RWPE1 (cell line): Measurements from ENCODE around the gene PDE1A.
"Not testable (repeated sequence)": the region's sequence is repeated elsewhere in the genome, so short reads cannot be mapped to it uniquely, and the experiment has no call there.

Experiments
- CTCF ChIA-PET: fragments of 350-600 bp; sonication (Branson Sonifier 250); formaldehyde crosslinking; extraction: SDS; loops from one replicate; lab custom pipeline; 2021; lab: Yijun Ruan, JAX
- POLR2A ChIA-PET: fragments of 400-600 bp; formaldehyde crosslinking; extraction: SDS; loops from one replicate; lab custom pipeline; 2020; ENCODE audit warnings: antibody characterized with exemption; ENCODE audit not compliant: low non-redundant PET; lab: Yijun Ruan, JAX
- DNase-seq: peaks from one replicate; pipeline ENCODE4 v3.0.0; 2012; ENCODE audit warnings: low spot score
- H3K27ac ChIP-seq: fragments of 450-650 bp; 2 replicates; pipeline ENCODE4 v1.5.1; 2017
- TF ChIP-seq, protein P1 (sequence below): fragments of 450-650 bp; conservative IDR thresholded peaks from 2 replicates; pipeline ENCODE4 v1.5.1; 2017; ENCODE audit warnings: low read depth, mild to moderate bottlenecking

Gene PDE1A

DNA sequence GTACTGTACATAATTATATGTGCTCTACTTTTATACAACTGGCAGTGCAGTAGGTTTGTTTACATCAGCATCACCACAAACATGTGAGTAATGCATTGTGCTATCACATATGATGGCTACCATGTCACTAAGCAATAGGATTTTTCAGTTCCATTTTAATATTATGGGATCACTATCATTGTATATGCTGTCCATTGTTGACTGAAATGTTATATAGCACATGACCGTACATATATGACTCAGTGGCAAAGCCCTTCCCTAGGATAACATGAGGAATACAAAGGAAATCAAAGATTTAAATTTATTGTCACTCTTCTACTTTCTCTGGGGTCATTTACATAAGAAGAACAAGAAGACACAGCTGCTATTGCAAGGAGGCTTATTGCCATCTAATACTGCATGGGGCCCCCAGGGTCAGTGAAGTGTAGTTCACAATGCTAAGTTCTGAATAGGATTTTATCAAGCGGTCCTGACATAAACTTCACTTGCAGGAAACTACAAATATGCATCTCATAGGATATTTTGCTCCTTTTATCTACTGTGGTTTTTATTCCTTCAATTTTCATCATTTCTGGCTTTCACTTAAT is 21.8 kb downstream of the PDE1A start:
- no peak overlapping the region for H3K27ac ChIP-seq
- POLR2A ChIA-PET, result no interaction called here
- no peak for DNase-seq
- TF ChIP-seq, protein P1, sequence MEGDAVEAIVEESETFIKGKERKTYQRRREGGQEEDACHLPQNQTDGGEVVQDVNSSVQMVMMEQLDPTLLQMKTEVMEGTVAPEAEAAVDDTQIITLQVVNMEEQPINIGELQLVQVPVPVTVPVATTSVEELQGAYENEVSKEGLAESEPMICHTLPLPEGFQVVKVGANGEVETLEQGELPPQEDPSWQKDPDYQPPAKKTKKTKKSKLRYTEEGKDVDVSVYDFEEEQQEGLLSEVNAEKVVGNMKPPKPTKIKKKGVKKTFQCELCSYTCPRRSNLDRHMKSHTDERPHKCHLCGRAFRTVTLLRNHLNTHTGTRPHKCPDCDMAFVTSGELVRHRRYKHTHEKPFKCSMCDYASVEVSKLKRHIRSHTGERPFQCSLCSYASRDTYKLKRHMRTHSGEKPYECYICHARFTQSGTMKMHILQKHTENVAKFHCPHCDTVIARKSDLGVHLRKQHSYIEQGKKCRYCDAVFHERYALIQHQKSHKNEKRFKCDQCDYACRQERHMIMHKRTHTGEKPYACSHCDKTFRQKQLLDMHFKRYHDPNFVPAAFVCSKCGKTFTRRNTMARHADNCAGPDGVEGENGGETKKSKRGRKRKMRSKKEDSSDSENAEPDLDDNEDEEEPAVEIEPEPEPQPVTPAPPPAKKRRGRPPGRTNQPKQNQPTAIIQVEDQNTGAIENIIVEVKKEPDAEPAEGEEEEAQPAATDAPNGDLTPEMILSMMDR, result no peak
- CTCF ChIA-PET, result interaction anchor here (0.7 kb wide), 1 partner anchor 387 kb away, joined by 3 read pairs; no protein-coding TSS in a partner anchor

DNA sequence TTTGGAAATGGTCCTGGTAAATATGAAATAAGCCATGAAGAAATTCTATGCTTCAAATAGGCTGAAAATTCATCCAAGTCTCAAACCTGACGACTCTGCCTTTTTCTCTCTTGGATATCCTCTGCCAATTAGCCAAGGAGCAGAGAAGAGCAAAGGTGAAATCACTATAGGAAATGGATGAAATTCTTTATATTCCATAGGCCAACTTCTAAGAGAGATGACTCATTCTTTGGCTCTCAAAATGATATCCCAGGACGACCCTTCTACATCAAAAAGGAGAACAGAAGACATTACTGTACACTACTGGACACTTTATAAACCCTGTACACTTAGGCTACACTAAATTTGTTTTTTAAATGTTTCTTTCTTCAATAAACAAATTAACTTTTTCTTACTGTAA is 22.7 kb downstream of the PDE1A start:
- POLR2A ChIA-PET, result no interaction called here
- no peak for DNase-seq
- CTCF ChIA-PET, result no interaction called here
- TF ChIP-seq, protein P1, result no peak
- H3K27ac ChIP-seq, result no peak overlapping the region

DNA sequence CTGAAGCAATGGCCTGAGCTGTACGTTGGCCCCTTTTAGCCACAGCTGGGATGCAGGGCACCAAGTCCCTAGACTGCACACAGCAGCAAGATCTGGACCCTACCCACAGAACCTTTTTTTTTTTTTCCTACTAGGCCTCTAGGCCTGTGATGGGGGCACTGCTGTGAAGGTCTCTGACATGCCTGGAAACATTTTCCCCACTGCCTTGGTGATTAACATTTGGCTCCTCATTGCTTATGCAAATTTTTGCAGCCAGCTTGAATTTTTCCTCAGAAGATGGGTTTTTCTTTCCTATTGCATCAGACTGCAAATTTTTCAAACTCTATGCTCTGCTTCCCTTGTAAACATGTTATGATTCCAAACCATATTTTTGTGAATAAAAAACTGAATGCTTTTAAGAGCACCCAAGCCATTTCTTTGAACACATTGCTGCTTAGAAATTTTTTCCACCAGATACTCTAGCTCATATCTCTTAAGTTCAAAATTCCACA is 33.5 kb downstream of the PDE1A start:
- no peak for DNase-seq
- CTCF ChIA-PET, result no interaction called here
- TF ChIP-seq, protein P1, result no peak
- H3K27ac ChIP-seq, result no peak overlapping the region
- POLR2A ChIA-PET, result no interaction called here

DNA sequence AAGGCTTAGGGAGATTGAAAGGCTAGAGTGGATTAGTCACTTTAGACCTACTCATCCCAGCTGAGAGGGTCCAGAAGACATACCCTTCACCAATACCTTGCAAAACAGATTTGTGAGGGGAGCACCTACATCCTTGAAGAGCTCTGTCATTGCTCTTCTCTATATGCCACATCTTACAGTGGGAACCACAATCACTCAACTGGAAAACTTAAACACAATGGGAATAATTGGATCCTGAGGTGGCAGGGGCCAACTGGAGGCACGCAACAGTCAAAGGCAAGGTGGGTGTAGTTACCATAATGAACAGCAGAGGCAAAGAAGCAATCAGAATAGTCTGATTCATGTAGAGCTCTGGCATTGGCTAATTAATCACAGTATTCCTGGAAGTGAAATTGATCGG is 35.4 kb downstream of the PDE1A start:
- POLR2A ChIA-PET, result no interaction called here
- CTCF ChIA-PET, result interaction anchor here (0.6 kb wide), 1 partner anchor 23 kb away, joined by 6 read pairs; no protein-coding TSS in a partner anchor

DNA sequence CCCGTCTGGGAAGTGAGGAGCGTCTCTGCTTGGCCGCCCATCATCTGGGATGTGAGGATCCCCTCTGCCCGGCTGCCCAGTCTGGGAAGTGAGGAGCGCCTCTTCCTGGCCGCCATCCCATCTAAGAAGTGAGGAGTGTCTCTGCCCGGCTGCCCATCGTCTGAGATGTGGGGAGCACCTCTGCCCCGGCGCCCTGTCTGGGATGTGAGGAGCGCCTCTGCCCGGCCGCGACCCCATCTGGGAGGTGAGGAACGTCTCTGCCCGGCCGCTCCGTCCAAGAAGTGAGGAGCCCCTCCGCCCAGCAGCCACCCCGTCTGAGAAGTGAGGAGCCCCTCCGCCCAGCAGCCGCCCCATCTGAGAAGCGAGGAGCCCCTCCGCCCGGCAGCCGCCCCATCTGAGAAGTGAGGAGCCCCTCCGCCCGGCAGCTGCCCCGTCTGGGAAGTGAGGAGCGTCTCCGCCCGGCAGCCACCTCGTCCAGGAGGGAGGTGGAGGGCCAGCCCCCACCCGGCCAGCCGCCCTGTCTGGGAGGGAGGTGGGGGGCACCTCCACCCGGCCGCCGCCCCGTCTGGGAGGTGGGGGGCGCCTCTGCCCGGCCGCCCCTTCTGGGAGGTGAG is 40.5 kb downstream of the PDE1A start:
- POLR2A ChIA-PET, DNase-seq, H3K27ac ChIP-seq, CTCF ChIA-PET: not testable (repeated sequence)

More for the DNA sequence above, 35.4 kb downstream of the PDE1A start:
- H3K27ac ChIP-seq, result no peak overlapping the region
- TF ChIP-seq, protein P1, result no peak
- no peak for DNase-seq

DNA sequence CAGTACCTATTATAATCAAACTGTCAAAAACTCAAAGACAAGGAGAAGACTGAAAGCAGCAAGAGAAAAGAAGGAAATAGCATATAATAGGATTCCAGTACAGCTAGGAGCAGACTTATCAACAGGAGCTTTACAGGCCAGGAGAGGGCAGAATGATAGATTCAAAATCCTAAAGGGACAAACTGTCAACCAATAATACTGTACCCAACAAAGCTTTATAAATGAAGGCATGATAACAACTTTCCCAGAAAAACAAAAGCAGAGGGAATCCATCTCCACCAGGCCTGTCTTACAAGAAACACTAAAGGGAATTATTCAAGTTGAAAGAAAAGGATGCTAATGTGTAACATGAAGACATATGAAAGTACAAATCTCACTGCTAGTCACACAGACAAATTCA is 42.0 kb downstream of the PDE1A start:
- ChIA-PET CTCF (no interaction called here), POLR2A (no interaction called here)
- no peak overlapping the region for H3K27ac ChIP-seq
- DNase-seq, result no peak
- TF ChIP-seq, protein P1, result no peak

DNA sequence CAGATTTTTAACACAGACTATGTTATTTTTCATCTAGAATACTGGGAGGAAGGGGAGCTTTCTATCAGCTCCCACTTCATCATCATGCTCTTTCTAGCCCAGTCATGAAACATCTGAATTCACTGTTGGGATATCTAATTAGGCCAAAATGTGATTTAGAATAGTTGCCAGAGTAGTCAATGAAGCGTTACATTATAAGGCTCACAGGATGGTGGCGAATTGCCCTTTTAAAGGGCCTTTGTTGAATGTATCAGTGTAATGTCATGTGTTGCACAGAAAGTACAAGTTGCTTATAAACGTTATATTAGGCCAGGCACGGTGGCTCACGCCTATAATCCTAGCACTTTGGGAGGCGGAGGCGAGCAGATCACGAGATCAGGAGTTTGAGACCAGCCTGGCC is 45.6 kb downstream of the PDE1A start:
- ChIA-PET POLR2A (no interaction called here), CTCF (interaction anchor here (0.5 to 0.6 kb wide), 2 partner anchors 183 to 340 kb away, joined by 3 to 4 read pairs; no protein-coding TSS in a partner anchor)
- no peak overlapping the region for H3K27ac ChIP-seq
- no peak for DNase-seq
- TF ChIP-seq, protein P1, result no peak
